ENCODE data around the gene FGD5.

Gene FGD5

DNA sequence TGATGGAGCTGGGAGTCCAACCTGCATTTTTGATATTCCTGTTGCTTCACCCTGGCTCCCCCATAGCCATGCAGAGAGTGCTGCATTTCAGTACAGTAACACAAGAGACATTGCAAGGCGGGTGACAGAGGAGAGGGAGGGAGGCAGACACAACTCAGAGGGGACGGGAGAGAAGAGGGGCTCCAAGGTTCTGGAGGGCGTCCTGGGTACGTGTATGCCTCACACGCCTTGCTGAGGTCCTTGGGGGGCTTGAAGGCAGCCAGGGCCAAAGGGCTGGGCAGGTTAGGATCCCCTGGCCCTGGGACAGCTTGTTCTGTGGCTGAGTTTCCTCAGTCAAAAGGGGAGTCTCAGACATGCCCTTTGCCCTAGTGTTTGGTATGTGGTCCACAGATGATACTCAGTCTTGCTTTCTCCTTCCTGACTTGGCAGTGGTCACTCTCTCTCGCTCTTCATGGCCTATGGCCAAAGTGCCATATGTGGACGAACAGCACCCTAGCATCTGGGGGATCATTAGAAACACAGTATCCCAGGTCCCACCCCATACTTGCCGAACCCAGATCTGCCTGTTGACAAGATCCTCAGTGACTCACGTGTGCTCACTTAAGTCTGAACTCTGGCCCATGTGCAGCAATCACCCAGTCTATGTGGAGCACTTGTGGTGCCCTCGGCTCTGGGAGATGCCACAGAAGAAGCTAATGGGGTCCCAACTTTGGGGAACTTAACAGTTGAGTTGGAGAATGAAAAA lies 52.9 kb downstream of the FGD5 start:
- in situ Hi-C loops (cut with MboI; ENCODE audit: low pct_unique_long_range_greater_than_20kb, low sequenced_read_pairs, unreplicated experiment) = no loop called here
- no peak for DNase-seq (ENCODE audit: low spot score)
- TF ChIP-seq, protein P1, sequence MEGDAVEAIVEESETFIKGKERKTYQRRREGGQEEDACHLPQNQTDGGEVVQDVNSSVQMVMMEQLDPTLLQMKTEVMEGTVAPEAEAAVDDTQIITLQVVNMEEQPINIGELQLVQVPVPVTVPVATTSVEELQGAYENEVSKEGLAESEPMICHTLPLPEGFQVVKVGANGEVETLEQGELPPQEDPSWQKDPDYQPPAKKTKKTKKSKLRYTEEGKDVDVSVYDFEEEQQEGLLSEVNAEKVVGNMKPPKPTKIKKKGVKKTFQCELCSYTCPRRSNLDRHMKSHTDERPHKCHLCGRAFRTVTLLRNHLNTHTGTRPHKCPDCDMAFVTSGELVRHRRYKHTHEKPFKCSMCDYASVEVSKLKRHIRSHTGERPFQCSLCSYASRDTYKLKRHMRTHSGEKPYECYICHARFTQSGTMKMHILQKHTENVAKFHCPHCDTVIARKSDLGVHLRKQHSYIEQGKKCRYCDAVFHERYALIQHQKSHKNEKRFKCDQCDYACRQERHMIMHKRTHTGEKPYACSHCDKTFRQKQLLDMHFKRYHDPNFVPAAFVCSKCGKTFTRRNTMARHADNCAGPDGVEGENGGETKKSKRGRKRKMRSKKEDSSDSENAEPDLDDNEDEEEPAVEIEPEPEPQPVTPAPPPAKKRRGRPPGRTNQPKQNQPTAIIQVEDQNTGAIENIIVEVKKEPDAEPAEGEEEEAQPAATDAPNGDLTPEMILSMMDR (IDR thresholded peaks at IDR 0.05; ENCODE audit: extremely low read depth, insufficient read depth, missing control alignments) = no peak

DNA sequence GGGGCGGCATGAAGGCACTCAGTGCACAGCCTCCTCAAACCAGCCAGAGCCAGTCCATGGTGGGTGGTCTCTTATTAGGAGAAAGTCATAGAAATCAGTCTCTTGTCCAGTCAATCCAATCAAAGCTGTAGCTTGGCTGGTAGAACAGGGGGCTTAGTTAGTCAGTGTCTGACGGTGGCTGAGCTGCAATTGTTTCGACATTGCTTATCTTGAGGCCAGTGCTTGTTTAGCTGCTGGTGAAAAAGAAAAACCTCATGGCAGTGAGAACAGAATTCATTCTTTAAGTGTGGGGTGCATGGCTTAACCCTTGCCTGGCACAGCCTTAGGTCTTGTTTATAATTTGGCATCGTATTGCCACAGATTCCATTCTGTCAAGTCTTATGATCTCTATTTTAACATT lies 53.9 kb downstream of the FGD5 start:
- DNase-seq (ENCODE audit: low spot score) = no peak
- in situ Hi-C loops (cut with MboI; ENCODE audit: low pct_unique_long_range_greater_than_20kb, low sequenced_read_pairs, unreplicated experiment) = no loop called here
- TF ChIP-seq, protein P1 (IDR thresholded peaks at IDR 0.05; ENCODE audit: extremely low read depth, insufficient read depth, missing control alignments) = no peak

DNA sequence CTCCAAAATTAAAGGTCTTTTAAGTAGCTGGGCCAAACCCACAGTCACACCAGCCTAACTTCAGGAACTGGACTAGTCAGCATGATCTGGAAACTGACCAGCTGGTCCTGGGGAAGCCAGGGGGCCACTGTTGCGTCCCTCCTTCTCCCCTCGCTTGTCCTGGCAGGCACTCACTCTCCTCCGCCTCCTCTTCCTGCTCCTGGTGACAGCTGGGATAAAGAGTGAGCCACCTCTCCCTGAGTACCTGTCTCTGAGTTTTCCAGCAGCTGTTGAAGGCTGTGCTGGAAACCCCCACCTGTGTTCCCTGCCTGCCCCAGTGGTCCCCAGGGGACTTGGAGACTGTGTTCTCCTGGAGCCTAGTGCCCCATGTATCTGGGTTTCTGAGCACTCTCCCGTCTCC lies 56.0 kb downstream of the FGD5 start:
- in situ Hi-C loops (cut with MboI; ENCODE audit: low pct_unique_long_range_greater_than_20kb, low sequenced_read_pairs, unreplicated experiment) = no loop called here
- no peak for DNase-seq (ENCODE audit: low spot score)
- TF ChIP-seq, protein P1 (IDR thresholded peaks at IDR 0.05; ENCODE audit: extremely low read depth, insufficient read depth, missing control alignments) = no peak

DNA sequence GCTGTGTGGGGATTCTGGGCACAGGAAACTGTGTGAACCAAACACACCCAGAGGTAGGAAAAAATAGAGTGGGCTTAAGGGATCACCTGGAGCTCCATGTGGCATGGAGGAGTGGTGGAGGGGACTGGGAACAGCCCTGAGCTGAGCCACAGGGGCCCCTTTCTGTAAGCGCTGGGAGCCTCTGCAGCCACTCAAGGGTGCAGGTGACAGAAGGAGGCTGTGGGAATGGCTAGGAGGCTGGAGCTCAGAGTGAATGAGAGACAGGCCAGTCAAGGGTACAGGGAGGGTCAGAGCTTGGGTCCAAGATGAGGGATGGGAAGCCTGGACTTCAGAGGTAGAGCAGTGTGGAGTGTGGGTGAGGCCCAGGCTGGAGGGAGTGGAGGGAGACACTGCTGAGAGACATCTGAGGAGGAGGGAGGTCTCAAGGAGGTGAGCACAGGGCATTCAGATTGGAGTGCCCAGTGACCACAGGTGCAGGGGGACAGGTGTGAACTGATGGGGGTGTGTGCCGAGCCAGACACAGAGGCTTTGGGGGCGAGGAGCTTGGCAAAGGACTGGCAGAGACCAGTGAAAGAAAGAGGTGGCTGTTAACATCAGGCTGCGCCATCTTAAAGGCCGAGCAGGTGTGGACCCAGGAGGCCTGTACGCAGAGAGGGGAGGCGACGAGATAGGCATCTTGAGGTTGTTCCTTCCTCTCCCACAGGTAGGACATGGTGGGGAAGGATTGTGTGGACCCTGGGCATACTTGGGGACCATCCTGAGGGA lies 56.8 kb downstream of the FGD5 start:
- TF ChIP-seq, protein P1 (IDR thresholded peaks at IDR 0.05; ENCODE audit: extremely low read depth, insufficient read depth, missing control alignments) = no peak
- DNase-seq (ENCODE audit: low spot score) = no peak
- in situ Hi-C loops (cut with MboI; ENCODE audit: low pct_unique_long_range_greater_than_20kb, low sequenced_read_pairs, unreplicated experiment) = no loop called here

DNA sequence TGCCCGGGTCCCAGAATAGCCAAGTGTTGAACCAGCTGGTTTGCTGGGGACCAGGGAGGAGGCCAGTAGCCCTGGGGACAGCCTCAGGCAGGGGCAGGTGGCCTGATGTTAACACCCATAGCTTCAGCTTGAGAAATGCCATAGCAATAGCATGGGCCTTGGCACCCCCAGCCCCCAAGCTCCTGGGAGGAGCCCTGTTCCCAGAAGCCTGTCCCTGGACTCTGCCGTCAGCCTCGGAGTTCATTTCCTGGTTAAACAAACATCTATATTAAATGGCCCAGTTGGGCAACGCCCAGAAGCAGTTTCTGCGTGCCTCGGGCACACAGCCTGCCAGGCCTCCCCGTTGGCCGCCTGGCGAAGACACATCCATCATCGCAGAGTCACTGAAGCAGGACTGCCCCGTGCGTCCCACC lies 58.2 kb downstream of the FGD5 start:
- TF ChIP-seq, protein P1 (IDR thresholded peaks at IDR 0.05; ENCODE audit: extremely low read depth, insufficient read depth, missing control alignments) = no peak
- in situ Hi-C loops (cut with MboI; ENCODE audit: low pct_unique_long_range_greater_than_20kb, low sequenced_read_pairs, unreplicated experiment) = no loop called here
- DNase-seq (ENCODE audit: low spot score) = no peak

DNA sequence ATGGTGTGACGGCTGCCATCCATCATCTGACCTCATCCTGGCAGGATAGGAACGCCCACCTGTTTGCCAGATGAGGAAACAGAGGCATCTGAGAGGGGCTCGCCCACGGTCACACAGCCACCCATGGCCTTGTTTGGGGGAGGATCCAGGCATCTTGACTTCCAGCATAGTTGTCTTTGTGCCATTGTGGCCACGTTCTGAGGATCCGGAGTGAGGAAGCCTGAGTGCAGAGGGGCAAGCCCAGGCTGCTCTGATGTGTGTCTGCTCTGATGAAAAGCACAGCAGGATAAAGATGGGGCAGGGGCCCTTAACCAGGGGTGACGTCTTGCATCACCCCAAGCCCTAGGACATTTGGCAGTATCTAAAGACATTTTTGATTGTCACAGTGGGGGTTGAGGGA lies 58.7 kb downstream of the FGD5 start:
- in situ Hi-C loops (cut with MboI; ENCODE audit: low pct_unique_long_range_greater_than_20kb, low sequenced_read_pairs, unreplicated experiment) = no loop called here
- DNase-seq (ENCODE audit: low spot score) = no peak
- TF ChIP-seq, protein P1 (IDR thresholded peaks at IDR 0.05; ENCODE audit: extremely low read depth, insufficient read depth, missing control alignments) = no peak

All from GM13977 (cell line).